DMS53 treated with DMSO at 0.1 percent for 48 hours (cell line): ENCODE data around the gene NDFIP1.
"Not testable (repeated sequence)": the region's sequence is repeated elsewhere in the genome, so short reads cannot be mapped to it uniquely, and the experiment has no call there.

Experiments
- DNase-seq: peaks from one replicate; lab custom pipeline; 2025; ENCODE audit not compliant: unreplicated experiment; lab: John Stamatoyannopoulos, UW

Gene NDFIP1, protein sequence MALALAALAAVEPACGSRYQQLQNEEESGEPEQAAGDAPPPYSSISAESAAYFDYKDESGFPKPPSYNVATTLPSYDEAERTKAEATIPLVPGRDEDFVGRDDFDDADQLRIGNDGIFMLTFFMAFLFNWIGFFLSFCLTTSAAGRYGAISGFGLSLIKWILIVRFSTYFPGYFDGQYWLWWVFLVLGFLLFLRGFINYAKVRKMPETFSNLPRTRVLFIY

GRCh38 chr5:142108432-142109330 is at the start of gene NDFIP1:
Gene NDFIP1 (plus strand): TSS chr5:142108779. CDS start chr5:142108975, 196 bp downstream.
- DNase-seq: peak; percentile 62

DNA sequence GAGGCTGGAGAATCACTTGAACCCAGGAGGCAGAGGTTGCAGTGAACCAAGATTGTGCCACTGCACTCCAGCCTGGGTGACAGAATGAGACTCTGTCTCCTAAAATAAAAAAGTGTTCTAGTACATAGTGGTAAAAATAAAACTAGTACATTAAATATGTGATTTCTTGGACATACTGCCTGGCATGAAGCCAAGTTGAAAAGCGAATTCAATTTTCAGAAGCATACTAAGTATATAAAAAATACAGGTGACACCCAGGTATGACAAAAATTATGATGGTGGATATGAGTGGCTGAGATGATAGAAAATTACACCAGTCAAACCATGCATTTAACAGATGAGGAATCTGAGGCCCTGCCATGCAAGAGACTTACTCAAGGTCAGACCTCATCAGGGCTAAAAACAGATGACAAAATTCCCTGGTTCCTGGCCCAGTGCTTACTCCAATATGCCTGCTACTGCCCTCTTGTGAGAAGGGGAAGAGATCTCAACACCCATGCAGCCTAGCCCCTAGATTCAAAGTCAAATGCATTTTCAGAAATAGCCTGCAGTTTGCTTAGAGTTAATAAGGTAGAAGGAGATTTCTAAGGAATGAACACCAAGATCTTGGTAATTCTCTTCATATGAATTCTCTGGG is 49.2 kb upstream of the NDFIP1 start:
- no peak for DNase-seq

DNA sequence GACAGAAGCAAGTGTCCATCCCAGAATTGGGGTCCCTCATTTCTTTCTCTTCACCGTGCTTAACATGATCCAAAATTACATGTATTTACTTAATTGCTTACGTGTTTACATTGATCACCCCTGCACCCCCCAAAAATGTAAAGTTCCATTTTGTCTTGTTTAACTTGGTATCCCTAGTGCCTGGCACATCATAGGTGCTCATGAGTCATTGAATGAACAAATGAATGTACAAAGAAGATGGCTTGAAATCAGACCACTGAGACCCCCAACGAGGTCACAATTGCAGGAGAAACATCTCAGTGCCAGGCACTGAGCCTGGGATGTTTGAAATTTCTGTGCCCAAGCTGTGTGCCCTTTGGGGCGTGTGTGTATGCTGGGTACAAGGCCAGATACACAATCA is 45.2 kb upstream of the NDFIP1 start:
- DNase-seq: no peak

- DNase-seq: no peak
These were observed 44.7 kb upstream of the NDFIP1 start for GRCh38 chr5:142063878-142064331.

- DNase-seq: no peak
These were observed 43.3 kb upstream of the NDFIP1 start for GRCh38 chr5:142065273-142065672.

GRCh38 chr5:142069606-142070399 is 38.8 kb upstream of the NDFIP1 start:
- no peak for DNase-seq

DNA sequence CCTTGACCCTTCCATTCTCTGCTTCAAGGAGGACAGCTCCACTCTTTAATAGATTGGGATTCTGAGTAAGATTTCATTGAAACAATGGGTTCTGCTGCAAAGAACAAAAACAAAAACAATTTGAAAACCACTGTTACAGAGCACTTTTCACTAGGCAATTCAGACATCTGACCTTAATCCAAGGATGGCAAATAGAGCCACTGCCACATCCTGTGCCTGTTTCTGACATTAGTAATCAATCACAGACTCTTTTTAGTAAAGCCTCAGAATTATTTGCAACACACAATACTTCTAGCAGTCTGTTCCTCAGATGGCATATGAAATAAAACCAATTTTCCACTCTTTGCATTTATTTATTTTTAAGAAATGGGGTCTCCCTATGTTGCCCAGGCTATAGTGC is 37.8 kb upstream of the NDFIP1 start:
- no peak for DNase-seq

- no peak for DNase-seq
These were observed 36.1 kb upstream of the NDFIP1 start for GRCh38 chr5:142072488-142072887.

DNA sequence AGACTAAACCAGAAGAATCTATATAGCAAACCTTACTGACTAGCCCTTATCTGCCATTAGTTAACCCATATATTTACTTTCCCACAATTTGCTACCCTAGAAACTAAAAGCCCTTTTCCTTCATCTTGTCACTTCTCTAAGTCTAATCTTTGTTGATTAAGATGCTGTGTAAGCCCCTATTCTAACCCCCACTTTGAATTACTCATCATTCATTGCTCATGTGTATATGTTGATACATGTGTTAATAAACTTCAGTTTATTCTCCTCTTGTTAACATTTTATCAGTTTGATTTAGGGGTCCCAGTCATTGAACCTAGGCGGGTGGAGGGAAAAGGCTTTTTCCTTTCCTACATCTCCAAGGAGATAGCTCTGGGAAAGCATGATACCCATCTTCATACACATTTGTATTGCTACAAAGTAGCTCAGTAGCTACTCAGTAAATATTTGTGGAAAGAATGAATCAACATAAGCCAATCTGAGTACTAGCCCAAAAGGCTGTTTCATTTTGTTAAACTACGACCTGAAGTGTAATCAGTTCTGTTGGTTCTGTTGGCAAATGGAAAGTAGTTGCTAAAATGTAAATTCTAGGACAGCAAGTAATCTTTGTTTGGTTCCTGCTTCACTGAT is 35.1 kb upstream of the NDFIP1 start:
- no peak for DNase-seq

GRCh38 chr5:142074006-142074405 is 34.6 kb upstream of the NDFIP1 start:
- no peak for DNase-seq

- no peak for DNase-seq
These were observed 30.4 kb upstream of the NDFIP1 start for GRCh38 chr5:142078221-142078620.

- no peak for DNase-seq
These were observed 29.9 kb upstream of the NDFIP1 start for GRCh38 chr5:142078706-142079105.

- DNase-seq: no peak
These were observed 29.3 kb upstream of the NDFIP1 start for GRCh38 chr5:142079306-142079721.

DNA sequence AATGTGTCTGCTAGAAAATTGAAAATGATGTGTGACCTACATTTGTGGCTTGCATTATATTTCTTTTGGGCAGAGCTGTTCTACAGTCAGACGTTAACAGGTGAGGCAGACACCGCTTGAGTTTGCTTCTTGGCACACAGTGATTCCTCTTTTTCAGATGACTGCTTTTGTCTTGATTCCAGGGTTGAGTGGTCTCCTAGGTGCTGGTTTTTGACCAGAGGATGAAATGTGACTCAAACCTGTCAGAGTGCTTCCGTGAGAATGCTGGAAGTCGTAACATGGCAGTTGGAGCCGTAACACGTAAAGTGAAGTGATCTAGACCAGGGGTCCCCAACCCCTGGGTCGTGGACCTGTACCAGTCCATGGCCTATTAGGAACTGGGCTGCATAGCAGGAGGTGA is 28.3 kb upstream of the NDFIP1 start:
- no peak for DNase-seq

- no peak for DNase-seq
These were observed 26.3 kb upstream of the NDFIP1 start for GRCh38 chr5:142082182-142082781.

DNA sequence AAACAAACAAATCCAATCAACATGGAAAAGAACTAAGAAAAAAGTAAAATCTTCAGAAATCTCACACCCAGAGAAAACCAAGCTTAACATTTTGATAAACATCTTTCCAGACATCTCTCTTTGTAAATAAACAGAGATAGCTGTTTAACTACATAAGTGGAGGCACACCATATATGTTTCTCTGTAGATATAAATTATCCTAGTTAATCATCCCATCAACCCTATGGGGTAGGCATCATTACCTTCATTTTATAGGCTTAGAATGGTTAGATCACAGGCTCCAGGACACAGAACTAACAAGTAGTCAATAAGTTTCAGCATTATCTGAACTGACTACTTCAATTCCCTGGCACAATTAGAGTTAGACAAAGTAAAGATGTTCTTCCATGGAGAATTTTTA is 22.4 kb upstream of the NDFIP1 start:
- DNase-seq: no peak

- DNase-seq: no peak
These were observed 21.9 kb upstream of the NDFIP1 start for GRCh38 chr5:142086679-142087078.

GRCh38 chr5:142087920-142088679 is 20.5 kb upstream of the NDFIP1 start:
- no peak for DNase-seq

DNA sequence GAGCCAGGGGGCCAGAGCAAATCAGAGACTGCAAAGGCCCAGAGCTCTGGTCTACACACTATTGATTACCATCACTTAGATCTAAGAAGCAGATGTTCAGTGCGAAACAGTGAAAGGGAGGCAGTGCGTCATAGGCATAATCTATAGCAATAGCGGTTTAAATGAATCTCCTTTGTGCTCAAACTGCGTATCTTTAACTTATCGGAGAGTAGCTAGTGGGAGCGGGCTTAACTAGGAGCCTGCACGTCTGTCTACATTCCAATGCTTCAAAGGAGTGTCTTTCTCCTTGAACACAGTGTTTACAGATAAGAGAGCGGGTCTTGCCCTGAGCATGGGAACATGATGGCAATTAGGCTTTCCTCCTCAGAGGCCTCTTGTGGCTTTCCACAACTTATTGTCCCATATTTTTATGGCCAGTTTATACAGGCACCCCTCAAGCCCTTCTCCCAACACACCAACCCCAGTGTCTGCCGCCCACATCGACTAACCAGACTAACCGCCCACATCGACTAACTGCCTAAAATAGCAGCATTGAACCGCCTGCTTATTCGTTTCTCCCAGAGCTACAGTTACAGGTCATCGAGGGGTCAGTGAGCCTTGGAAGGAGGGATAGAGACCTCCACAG is 19.6 kb upstream of the NDFIP1 start:
- not testable (repeated sequence) for DNase-seq
